Left ventricle myocardium inferior (tissue), 1 donor: ENCODE measurements around the gene RNF187. TPM values are rescaled to one million over a fixed set of nuclear protein-coding genes. Genes with fewer than 3 reads are reported as not detected.

Experiments
- DNase-seq: peaks from one replicate; pipeline ENCODE4 v3.0.0-alpha.2; 2020
- H3K27ac ChIP-seq: fragments of 200-600 bp; replicated peaks from 2 replicates; pipeline ENCODE4 v1.8.0; 2021
- H3K27me3 ChIP-seq: fragments of 200-600 bp; 2 replicates; pipeline ENCODE4 v1.8.0; 2021; ENCODE audit warnings: low read depth
- H3K36me3 ChIP-seq: fragments of 200-600 bp; 2 replicates; pipeline ENCODE4 v1.8.0; 2021
- H3K4me1 ChIP-seq: fragments of 200-600 bp; 2 replicates; pipeline ENCODE4 v1.8.0; 2021
- H3K4me3 ChIP-seq: fragments of 200-600 bp; 2 replicates; pipeline ENCODE4 v1.8.0; 2021; ENCODE audit warnings: mild to moderate bottlenecking, moderate library complexity
- H3K9me3 ChIP-seq: fragments of 200-600 bp; replicated peaks from 2 replicates; pipeline ENCODE4 v1.8.0; 2021
- CTCF ChIP-seq: fragments of 200-600 bp; IDR thresholded peaks from 2 replicates; pipeline ENCODE4 v1.8.0; 2021; ENCODE audit warnings: antibody characterized with exemption, mild to moderate bottlenecking, borderline replicate concordance
- intact Hi-C: fragments of 100-400 bp; cut with micrococcal nuclease; formaldehyde crosslinking; loops from one replicate; pipeline ENCODE4 v1.11.0; 2022
- total RNA-seq: library from RNA; stranded (reverse); fragmentation: NEBNext Ultra II Directional; extraction: Animal tissue kit (Norgen Biotek cat#: 25700); gene quantifications from one replicate; pipeline ENCODE4 v1.2.1, GENCODE V29; 2021
- donor health status: DM: no; HTN: yes; CAD: no; lungs with severe emphysema.

The RNF187 gene
- total RNA-seq, 1 donor from 2014 or later: 79.5 TPM

- no peak for DNase-seq
- Histone ChIP-seq H3K4me1 (no peaks in the 10 kb centered on the region), H3K36me3 (no peaks in the 10 kb centered on the region), H3K4me3 (no peak overlapping the region), H3K9me3 (no peaks in the 10 kb centered on the region), H3K27me3 (peaks cover 66% of the 10 kb centered on the region), H3K27ac (no peak overlapping the region)
- TF ChIP-seq CTCF: no peak
- intact Hi-C loops: no loop called here
These were observed 14.5 kb upstream of the RNF187 start for GRCh38 chr1:228472655-228473054.

GRCh38 chr1:228474507-228474906, 12.7 kb upstream of the RNF187 start:
- TF ChIP-seq CTCF: no peak
- H3K4me1 ChIP-seq: no peaks in the 10 kb centered on the region
- H3K4me3 ChIP-seq: no peak overlapping the region
- DNase-seq: no peak
- H3K9me3 ChIP-seq: no peaks in the 10 kb centered on the region
- peaks cover 47% of the 10 kb centered on the region for H3K27me3 ChIP-seq
- no peaks in the 10 kb centered on the region for H3K36me3 ChIP-seq
- no peak overlapping the region for H3K27ac ChIP-seq
- intact Hi-C loops: no loop called here

- Histone ChIP-seq H3K27ac (no peak overlapping the region), H3K4me1 (no peaks in the 10 kb centered on the region), H3K27me3 (peaks cover 34% of the 10 kb centered on the region), H3K9me3 (no peaks in the 10 kb centered on the region), H3K36me3 (no peaks in the 10 kb centered on the region), H3K4me3 (no peak overlapping the region)
- DNase-seq: no peak
- no peak for TF ChIP-seq CTCF
- intact Hi-C loops: no loop called here
These were observed 11.4 kb upstream of the RNF187 start for GRCh38 chr1:228475812-228476211.

DNA sequence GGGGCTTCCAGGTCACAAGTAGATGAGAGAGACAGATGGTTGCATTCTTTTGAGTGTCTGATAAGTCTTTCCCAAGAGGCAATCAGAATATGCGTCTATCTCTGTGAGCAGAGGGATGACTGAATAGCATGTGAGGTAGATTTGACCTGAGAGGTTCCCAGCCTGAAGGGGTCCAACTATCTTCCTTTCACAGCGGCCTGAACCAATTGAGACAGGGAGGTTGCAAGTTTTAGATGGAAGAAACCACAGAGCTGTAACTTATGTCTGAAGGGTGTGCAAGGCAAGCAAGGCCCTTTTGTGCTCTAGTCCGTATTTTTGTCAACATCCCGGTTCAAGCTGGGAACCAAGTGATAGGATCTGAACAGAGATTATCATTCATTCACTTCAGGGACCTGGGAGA, 9.9 kb upstream of the RNF187 start:
- H3K36me3 ChIP-seq: no peaks in the 10 kb centered on the region
- no peak overlapping the region for H3K4me3 ChIP-seq
- TF ChIP-seq CTCF: no peak
- intact Hi-C loops: no loop called here
- H3K27me3 ChIP-seq: peaks cover 20% of the 10 kb centered on the region
- no peaks in the 10 kb centered on the region for H3K9me3 ChIP-seq
- H3K4me1 ChIP-seq: no peaks in the 10 kb centered on the region
- H3K27ac ChIP-seq: no peak overlapping the region
- DNase-seq: no peak

DNA sequence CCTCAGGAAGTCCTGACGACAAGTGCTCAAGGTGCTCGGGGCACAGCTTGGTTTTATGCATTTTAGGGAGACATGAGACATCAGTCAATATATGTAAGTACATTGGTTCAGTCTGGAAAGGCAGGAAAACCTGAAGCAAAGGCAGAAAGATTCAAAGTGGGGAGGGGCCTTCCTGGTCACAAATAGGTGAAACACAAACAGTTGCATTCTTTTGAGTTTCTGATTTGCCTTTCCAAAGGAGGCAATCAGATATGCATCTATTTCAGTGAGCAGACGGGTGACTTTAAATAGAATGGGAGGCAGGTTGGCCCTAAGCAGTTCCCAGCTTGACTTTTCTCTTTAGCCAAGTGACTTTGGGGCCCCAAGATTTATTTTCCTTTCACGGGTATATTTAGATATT, 8.9 kb upstream of the RNF187 start:
- TF ChIP-seq CTCF: no peak

More for the DNA sequence above, 8.9 kb upstream of the RNF187 start:
- Histone ChIP-seq H3K4me1 (no peaks in the 10 kb centered on the region), H3K4me3 (no peak overlapping the region), H3K27me3 (peaks cover 13% of the 10 kb centered on the region), H3K36me3 (no peaks in the 10 kb centered on the region), H3K9me3 (no peaks in the 10 kb centered on the region), H3K27ac (no peak overlapping the region)
- intact Hi-C loops: no loop called here
- DNase-seq: no peak
